Vagina (tissue), 2 donors: ENCODE measurements around the gene OR10A2.

ENCODE experiments used
- POLR2A ChIP-seq, 2 donors: fragments of 450-650 bp; IDR thresholded peaks; one replicate each; pipeline ENCODE4 v1.6.1; 2017; ENCODE audit warnings: antibody characterized with exemption in 2 of 2, mild to moderate bottlenecking in 2 of 2, moderate library complexity in 2 of 2
- POLR2AphosphoS5 ChIP-seq, 2 donors: sonication (generic); formaldehyde crosslinking; IDR thresholded peaks; one replicate each; pipeline ENCODE4 v1.9.0; 2017; ENCODE audit warnings: antibody characterized with exemption in 2 of 2, mild to moderate bottlenecking in 2 of 2, low read depth in 1 of 2; ENCODE audit not compliant: insufficient read depth in 1 of 2
- TF ChIP-seq, protein P1 (sequence below), 3 experiments: fragments of 450-650 bp in 2 of 3; fragments of 200-600 bp in 1 of 3; sonication (generic) in 1 of 3; IDR thresholded peaks; one replicate each; pipeline ENCODE4 v1.5.1; 2017 to 2019; ENCODE audit warnings: antibody characterized with exemption in 3 of 3, mild to moderate bottlenecking in 2 of 3, moderate library complexity in 2 of 3

DNA sequence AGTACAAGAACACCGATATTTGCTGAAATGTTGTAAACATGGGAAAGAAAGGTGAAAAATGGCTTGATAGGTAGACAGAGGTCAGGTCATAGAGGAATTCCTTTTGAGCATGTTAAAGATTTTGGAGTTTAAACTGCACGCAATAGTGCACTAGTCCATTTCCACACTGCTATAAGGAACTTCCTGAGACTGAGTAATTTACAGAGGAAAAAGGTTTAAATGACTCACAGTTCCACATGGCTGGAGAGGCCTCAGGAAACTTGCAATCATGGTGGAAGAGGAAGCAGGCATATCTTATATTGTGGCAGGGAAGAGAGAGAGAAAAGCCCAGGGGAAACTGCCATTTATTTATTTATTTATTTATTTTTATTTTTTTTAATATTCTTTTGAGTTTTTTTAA is 12.3 kb upstream of the OR10A2 start:
- TF ChIP-seq, protein P1, sequence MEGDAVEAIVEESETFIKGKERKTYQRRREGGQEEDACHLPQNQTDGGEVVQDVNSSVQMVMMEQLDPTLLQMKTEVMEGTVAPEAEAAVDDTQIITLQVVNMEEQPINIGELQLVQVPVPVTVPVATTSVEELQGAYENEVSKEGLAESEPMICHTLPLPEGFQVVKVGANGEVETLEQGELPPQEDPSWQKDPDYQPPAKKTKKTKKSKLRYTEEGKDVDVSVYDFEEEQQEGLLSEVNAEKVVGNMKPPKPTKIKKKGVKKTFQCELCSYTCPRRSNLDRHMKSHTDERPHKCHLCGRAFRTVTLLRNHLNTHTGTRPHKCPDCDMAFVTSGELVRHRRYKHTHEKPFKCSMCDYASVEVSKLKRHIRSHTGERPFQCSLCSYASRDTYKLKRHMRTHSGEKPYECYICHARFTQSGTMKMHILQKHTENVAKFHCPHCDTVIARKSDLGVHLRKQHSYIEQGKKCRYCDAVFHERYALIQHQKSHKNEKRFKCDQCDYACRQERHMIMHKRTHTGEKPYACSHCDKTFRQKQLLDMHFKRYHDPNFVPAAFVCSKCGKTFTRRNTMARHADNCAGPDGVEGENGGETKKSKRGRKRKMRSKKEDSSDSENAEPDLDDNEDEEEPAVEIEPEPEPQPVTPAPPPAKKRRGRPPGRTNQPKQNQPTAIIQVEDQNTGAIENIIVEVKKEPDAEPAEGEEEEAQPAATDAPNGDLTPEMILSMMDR (IDR thresholded peaks at IDR 0.05), result no peak
- TF ChIP-seq POLR2AphosphoS5 (IDR thresholded peaks at IDR 0.05; ENCODE audit: insufficient read depth in 1 of 2, low read depth in 1 of 2) (no peak), POLR2A (IDR thresholded peaks at IDR 0.05) (no peak)
